ENCODE measurements around the gene PLEKHA4. TPM values are rescaled to one million over a fixed set of nuclear protein-coding genes. Genes with fewer than 3 reads are reported as not detected.
"Not testable (repeated sequence)": the region's sequence is repeated elsewhere in the genome, so short reads cannot be mapped to it uniquely, and the experiment has no call there.

PLEKHA4 gene
- total and polyA plus RNA-seq, 2 experiments from 2014 or later, result 27.1 to 29.4 TPM

GRCh38 chr19:48900477-48901406 lies 32.3 kb upstream of the PLEKHA4 start:
- peak overlapping the region; percentile 67 for H3K27ac ChIP-seq
- peak in 1 of 2 donors; percentile 62 for DNase-seq (ENCODE audit: low read depth in 1 of 2, low spot score in 1 of 2)

GRCh38 chr19:48899781-48900476 lies 31.5 kb upstream of the PLEKHA4 start, which contains the start of gene NUCB1:
Gene NUCB1 (plus strand): TSS chr19:48900312. CDS start chr19:48900797, 485 bp downstream.
- peak; percentile 32 for TF ChIP-seq CTCF (IDR thresholded peaks at IDR 0.05; ENCODE audit: low read depth, low read length)
- peak; percentile 100 for DNase-seq (ENCODE audit: low read depth in 1 of 2, low spot score in 1 of 2)
- peaks cover 6% of the 10 kb centered on the region for H3K4me1 ChIP-seq (ENCODE audit: low read depth)
- peaks cover 3% of the 10 kb centered on the region for H3K36me3 ChIP-seq
- H3K4me3 ChIP-seq, result peak within 1 kb of the TSS; percentile 70
- peak within 1 kb of the TSS; percentile 78 for H3K27ac ChIP-seq
- no peaks in the 10 kb centered on the region for H3K9me3 ChIP-seq (ENCODE audit: low read depth)
- no peaks in the 10 kb centered on the region for H3K27me3 ChIP-seq

More at GRCh38 chr19:48900477-48901406, 32.3 kb upstream of the PLEKHA4 start:
- Histone ChIP-seq H3K9me3 (ENCODE audit: low read depth) (no peaks in the 10 kb centered on the region), H3K27me3 (no peaks in the 10 kb centered on the region), H3K36me3 (peaks cover 11% of the 10 kb centered on the region), H3K4me1 (ENCODE audit: low read depth) (peaks cover 6% of the 10 kb centered on the region), H3K4me3 (peak overlapping the region; percentile 70)
- no peak for TF ChIP-seq CTCF (IDR thresholded peaks at IDR 0.05; ENCODE audit: low read depth, low read length)

GRCh38 chr19:48899386-48899749 lies 31.0 kb upstream of the PLEKHA4 start:
- peak overlapping the region; percentile 78 for H3K27ac ChIP-seq
- not testable (repeated sequence) for H3K36me3 ChIP-seq; H3K9me3 ChIP-seq (ENCODE audit: low read depth); H3K4me1 ChIP-seq (ENCODE audit: low read depth); DNase-seq (ENCODE audit: low read depth in 1 of 2, low spot score in 1 of 2); H3K27me3 ChIP-seq
- peak overlapping the region; percentile 70 for H3K4me3 ChIP-seq

- Histone ChIP-seq H3K27me3 (no peaks in the 10 kb centered on the region), H3K4me3 (no peak overlapping the region), H3K27ac (no peak overlapping the region), H3K36me3 (no peaks in the 10 kb centered on the region), H3K4me1 (ENCODE audit: low read depth) (peaks cover 6% of the 10 kb centered on the region), H3K9me3 (ENCODE audit: low read depth) (no peaks in the 10 kb centered on the region)
- DNase-seq (ENCODE audit: low read depth in 1 of 2, low spot score in 1 of 2), result no peak
- TF ChIP-seq CTCF (IDR thresholded peaks at IDR 0.05; ENCODE audit: low read depth, low read length), result no peak
Observed at GRCh38 chr19:48897181-48897580, 28.8 kb upstream of the PLEKHA4 start.

- Histone ChIP-seq H3K27ac (peak overlapping the region; percentile 68), H3K36me3 (no peaks in the 10 kb centered on the region), H3K4me3 (peak overlapping the region; percentile 21), H3K9me3 (ENCODE audit: low read depth) (no peaks in the 10 kb centered on the region), H3K27me3 (no peaks in the 10 kb centered on the region), H3K4me1 (ENCODE audit: low read depth) (peaks cover 4% of the 10 kb centered on the region)
- peak; percentile 75 to 79 for DNase-seq (ENCODE audit: low read depth in 1 of 2, low spot score in 1 of 2)
- no peak for TF ChIP-seq CTCF (IDR thresholded peaks at IDR 0.05; ENCODE audit: low read depth, low read length)
Observed at GRCh38 chr19:48896191-48896720, 27.8 kb upstream of the PLEKHA4 start.
